SKM-1 (cell line): ENCODE results near the gene NOP56.

Source experiments
- DNase-seq: peaks from one replicate; lab custom pipeline; 2025; ENCODE audit not compliant: unreplicated experiment; lab: John Stamatoyannopoulos, UW

NOP56 gene, protein sequence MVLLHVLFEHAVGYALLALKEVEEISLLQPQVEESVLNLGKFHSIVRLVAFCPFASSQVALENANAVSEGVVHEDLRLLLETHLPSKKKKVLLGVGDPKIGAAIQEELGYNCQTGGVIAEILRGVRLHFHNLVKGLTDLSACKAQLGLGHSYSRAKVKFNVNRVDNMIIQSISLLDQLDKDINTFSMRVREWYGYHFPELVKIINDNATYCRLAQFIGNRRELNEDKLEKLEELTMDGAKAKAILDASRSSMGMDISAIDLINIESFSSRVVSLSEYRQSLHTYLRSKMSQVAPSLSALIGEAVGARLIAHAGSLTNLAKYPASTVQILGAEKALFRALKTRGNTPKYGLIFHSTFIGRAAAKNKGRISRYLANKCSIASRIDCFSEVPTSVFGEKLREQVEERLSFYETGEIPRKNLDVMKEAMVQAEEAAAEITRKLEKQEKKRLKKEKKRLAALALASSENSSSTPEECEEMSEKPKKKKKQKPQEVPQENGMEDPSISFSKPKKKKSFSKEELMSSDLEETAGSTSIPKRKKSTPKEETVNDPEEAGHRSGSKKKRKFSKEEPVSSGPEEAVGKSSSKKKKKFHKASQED

DNA sequence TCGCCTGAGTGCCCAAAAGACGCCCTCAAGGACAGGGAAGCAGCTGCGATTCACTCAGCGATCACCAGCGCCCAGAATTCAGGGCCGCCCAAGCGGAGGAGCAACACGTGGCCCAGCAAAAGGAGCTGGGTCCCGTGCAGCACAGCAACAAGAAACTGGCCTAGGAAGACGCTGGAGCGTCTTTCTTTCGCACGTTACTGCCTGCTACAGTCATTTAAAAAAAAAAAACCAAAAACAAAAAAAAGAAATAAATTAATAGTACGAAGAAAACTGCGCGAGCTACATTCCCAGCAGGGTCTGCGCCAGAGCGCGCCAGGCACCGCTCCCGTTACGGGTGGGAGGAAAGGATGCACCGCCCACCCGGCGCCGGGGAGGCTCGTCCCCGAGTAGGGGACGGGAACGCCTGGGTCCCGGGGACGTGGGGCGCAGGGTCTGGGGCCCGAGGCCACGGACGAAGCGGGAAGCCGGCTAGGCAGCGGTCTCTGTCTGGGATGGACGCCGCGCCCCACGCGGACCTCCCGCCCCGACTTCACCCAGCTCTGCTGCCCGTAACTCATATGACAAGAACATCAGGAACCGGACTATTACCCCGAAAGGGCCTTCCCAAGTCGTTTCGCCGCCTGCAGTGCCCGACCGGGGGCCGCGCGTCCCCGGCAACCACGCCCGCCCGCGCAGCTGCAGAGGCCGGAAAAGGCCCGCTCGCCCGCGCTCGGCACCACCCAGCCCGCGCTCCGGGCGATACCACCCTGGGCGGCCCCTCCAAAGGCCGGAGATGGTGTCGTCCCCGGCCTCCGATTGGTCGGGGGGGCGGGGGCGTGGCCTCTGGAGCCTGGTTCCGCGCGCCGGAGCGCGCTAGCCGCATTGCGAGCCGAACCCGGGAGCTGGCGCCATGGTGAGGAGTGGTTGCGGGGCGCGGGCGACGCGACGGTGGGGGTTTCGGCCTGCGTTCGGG is at the start of gene NOP56:
Gene NOP56, plus strand, starts transcription at position 861 of the 952 bp plus-strand sequence. Its CDS starts 29 bp downstream, at position 890.
- peak; percentile 44 for DNase-seq

DNA sequence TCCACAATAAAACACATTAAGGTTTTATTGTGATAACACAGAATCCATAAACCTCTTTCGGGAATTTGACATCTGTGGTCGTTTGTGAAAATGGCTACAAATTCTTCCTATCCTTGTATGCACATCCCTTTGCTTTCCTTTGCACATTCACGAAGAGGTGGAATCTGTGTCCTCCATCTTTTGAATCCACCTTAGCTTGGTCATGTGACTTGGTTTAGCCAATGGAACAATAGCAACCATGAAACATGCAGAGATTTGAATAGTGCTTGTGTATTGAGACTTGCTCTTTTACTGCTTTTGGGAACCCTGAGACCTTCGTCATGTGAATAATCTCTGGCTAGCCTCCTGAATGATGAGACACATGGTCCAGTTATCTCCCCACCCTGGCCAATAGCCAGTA is 49.7 kb upstream of the NOP56 start:
- no peak for DNase-seq

DNA sequence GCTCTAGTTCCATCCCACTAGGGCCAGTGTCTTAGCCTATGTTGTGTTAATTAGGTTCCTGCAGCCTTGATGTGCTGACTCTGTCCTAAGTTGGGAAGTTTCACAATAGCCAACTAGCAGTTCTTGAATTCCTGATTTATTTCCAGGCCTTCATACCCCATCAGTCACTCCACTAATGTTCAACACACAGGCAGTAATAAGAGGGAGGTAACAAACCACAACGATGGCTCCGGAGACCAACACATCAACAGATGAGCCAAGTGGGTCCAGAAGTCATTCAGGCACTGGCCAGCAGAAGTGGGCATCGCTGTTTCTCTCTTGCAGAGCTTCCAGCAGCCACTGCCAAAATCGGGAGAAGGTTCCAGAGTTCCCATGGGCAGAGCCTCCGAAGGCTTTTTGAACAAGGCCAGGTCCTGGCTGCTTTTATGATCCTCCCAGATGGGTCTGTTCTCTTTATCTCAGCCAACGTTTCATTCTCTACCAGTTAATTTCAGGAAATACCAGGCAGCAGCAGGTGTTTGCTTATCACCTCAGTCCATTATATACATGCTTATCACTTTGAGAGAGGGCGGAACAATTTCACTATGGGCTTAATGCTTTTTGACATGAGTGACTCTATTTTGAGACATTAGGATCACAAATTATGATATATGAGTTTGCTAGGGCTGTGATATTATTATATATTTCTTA is 48.5 kb upstream of the NOP56 start:
- no peak for DNase-seq

DNA sequence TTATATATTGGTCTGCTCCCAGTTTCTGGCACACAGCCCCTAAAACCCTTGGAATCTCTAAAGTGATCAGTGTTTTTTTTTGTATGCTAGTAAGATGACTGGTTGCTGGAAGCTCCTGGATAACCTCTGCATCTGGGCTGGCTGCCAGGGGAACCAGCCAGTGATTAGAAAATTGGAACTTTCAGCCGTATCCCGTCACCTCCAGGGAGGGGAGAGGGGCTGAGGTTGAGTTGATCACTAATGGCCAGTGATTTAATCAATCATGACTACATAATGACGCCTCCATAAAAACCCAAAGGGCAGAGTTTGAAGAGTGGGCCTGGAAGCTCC is 48.0 kb upstream of the NOP56 start:
- no peak for DNase-seq

DNA sequence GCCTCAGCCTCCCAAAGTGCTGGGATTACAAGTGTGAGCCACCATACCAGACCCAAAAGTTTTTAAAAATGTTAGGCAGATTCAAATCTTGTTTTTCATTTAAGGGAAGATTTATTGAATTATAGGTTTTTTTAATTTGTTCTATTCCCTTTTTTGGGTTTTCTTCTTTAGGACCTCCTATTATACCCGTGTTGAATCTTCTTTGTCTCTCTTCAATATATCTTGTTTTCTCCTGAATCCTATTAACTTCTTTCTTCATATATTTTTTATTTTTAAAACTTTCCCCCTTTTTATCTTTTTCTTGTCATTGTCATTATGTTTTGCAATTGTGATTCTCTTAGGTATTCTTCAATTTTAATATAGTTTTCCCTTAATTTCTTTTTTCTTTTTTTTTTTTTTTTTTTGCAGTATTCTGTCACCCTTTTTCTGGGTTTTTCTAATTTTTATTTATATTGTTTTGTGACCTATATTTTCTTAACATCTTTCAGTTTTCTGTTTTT is 45.9 kb upstream of the NOP56 start:
- DNase-seq = no peak

DNA sequence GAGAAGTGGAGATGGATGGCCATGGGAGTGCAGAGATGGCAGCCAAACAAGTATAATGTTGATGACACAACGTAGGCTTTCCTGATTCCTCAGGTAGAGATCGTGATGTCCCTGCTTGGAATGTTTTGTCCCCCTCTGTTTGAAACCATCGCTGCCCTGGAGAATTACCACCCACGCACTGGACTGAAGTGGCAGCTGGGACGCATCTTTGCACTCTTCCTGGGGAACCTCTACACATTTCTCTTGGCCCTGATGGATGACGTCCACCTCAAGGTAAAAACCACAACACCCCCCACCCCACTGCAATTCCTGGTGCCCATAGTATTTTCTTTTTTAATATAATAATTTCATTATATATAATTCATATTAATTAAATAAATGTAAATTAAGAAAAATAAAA is 42.1 kb upstream of the NOP56 start:
- DNase-seq = no peak

DNA sequence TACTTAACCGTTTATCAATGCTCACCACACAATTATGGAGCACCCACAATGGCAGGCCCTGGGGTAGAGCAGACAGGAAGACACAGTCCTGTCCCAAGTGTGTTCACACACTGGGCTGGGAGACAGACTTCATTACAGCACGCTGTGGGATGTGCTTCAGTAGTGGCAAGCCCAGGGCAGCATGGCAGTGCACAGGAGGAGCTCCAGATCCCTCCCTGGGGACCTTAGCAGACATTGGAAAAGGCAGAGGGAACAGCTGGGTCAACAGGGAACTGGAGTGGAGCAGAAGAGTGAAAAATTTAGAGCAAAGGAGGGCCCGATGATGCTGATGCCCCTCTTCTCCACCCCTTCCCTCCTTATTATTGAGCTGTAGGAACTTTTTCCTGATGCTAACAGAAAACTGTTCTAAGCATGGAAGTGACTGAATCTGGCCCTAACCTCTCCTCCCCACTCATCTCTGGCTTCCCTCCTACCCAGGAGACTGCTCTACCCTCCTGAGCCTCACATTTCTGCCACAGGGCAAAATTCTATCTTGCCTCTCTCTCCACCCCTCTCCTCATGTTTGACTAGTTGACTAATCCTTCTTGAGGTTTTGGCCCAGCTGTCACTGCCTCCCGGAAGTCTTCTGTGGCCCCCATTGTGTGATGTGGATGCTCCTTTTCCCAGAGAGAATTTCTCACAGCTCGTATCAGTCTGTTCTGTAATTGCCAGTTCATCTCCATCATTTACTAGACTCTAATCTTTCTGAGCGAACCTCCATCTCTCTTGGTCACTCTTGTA is 41.3 kb upstream of the NOP56 start:
- no peak for DNase-seq

DNA sequence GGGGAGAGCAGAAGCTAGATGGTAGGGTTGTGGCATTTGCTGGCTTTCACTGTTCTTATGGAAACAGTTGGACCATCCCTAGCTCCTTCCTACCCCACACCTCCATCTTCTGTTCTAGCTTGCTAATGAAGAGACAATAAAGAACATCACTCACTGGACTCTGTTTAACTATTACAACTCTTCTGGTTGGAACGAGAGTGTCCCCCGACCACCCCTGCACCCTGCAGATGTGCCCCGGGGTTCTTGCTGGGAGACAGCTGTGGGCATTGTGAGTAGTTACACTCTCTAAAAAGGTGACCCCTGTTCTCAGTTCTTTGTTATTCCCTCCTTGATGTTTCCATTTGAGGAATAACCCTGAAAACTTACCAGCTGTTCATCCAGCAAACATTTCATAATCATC is 40.4 kb upstream of the NOP56 start:
- DNase-seq = no peak

DNA sequence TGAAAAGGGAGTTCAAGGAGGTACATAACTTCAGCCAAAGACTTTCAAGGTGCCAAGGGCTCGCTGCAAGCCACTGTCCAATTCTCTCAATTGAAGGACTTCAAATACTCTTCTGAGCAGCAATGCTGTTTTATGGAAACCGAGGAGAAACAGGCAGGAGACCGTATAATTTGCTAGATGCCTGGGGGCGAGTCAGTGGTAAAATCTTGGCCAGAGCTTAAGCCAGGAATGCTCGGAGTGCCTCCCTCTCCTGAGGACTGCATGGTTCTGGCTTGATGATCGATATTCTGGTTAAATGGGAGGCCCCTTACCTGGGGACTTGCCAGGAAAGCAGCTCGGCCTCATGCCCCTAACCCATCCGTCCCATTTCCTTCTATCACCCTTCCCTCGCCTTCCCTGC is 35.8 kb upstream of the NOP56 start:
- DNase-seq = no peak

DNA sequence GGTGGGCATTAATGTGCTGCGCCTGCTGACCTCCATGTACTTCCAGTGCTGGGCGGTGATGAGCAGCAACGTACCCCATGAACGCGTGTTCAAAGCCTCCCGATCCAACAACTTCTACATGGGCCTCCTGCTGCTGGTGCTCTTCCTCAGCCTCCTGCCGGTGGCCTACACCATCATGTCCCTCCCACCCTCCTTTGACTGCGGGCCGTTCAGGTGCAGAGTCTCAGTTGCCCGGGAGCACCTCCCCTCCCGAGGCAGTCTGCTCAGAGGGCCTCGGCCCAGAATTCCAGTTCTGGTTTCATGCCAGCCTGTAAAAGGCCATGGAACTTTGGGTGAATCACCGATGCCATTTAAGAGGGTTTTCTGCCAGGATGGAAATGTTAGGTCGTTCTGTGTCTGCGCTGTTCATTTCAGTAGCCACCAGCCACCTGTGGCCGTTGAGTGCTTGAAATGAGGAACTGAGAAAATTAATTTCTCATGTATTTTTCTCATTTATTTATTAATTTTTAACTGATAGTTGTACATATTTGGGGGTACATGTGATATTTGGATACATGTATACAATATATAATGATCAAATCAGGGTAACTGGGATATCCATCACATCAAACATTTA is 35.2 kb upstream of the NOP56 start:
- no peak for DNase-seq

DNA sequence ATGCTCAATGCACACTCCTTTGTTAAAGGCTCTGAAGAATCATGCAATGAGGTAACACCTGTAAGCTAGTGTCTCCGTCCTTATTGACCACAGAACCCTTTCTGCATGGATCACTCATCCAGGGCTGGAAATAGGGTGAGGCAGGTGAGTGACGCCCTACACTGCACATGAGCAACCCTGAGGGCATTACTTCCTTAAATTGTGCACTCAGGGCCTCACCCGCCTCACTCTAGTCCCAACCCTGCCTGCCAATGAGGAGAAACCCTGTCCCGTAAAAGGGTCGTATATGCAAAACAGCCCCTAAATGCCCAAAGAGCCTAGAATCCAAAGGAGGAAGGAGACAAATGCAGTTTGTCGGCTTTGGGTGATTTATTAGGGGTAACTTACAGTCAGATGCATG is 33.6 kb upstream of the NOP56 start:
- no peak for DNase-seq

DNA sequence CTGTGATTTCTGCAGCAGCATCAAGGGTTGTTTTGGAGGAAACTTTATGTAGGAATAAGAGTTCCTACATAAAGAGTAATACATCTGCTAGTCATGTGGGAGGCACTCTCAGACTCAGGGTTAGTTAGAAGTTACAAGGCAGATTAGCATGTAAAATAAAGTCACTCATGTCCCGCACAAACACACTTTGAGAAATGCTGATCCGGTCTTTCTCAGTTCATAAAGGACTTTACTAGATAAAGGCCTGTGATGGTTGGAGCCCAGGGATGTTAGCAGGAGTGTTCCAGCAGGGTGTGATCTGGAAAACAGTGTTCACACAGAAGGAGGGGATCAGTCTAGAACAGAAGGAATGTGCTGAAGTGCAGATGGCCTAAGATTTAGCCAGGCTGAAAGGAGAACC is 33.1 kb upstream of the NOP56 start:
- no peak for DNase-seq

DNA sequence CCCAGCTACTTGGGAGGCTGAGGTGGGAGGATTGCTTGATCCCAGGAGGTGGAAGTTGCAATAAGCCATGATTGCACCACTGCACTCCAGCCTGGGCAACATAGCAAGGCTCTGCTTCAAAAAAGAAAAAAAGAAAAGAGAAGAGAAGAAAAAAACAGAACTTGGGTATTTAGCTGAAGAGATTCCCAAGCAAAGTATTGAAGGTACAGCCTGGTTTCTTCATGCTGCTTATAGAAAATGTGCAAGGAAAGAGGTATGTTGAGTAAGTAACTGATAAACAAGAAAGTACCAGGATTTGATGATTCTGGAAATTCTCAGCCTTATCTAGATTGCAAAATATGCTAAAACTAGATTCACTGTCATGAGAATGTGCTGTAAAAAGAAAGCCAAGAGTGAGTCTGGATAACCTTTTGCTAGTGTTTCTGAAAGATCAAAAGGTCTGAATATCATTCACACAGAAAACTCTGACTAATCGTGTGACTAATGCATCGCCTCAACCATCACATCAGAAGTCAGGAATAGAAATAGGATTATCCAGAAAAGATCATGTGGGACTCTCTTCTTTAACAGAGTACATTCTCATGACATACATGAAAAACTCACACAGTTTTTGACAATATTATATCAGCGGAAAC is 32.4 kb upstream of the NOP56 start:
- no peak for DNase-seq

DNA sequence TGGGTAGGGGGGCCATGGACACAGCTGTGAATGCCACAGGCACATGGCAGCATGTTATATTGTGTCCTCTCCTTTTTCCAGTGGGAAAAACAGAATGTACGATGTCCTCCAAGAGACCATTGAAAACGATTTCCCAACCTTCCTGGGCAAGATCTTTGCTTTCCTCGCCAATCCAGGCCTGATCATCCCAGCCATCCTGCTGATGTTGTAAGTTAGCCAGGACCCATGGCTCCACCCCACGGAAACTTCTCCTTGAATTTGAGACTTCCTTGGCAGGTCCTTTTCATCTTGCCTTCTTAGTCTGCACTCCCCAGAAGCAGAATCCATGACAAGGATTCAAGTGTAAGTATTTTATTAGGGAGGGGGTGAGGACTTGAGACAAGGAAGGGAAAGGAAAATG is 28.2 kb upstream of the NOP56 start:
- no peak for DNase-seq

DNA sequence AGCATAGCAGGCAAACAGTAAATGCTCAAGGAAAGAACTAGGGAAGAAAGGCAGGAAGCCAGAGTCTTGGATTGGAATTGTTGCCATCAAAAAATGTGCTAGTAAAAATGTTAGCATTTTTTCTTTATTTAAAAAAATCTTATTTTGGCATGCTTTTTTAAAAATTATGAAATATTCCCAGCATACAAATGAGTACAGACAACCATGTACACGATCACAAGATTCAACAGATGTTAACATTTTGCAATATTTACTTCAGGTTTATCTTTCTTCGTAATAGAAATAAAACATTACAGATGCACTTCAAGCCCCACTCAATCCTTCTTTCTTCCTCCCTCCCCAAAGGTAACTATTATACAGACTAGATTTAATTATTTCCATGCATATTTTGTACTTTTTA is 27.4 kb upstream of the NOP56 start:
- no peak for DNase-seq

DNA sequence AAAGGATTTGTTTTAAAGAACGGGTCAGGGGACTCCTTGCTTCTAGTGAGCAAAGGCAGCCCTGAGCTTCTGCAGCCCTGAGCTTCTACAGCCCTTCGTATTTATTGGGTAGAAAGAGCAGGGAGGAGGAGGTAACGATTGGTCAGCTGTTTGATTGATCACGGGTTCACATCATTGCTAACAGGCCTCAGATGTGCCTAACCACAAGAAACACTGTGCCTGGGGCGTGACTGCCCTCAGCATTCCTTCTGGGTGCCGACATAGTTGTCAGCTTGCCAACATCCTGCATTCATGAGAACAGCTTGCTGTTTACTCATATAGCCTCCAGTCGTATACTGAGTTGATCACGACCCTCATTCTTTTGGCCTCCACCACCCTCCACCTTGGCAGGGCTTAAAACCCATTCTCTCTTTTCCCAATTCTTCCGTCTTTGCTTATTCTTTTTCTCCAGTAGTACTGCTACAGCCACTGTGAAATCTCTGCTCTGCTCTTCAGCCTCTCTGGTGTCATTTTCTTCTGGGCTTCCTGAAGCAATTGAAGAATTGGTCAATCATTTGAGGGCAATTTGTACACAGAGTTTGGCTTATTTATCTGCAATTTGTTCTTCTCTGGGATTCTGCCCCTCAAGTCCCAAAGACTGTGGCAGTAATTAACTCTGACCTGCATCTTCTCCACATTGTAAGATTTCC is 25.4 kb upstream of the NOP56 start:
- DNase-seq = no peak

DNA sequence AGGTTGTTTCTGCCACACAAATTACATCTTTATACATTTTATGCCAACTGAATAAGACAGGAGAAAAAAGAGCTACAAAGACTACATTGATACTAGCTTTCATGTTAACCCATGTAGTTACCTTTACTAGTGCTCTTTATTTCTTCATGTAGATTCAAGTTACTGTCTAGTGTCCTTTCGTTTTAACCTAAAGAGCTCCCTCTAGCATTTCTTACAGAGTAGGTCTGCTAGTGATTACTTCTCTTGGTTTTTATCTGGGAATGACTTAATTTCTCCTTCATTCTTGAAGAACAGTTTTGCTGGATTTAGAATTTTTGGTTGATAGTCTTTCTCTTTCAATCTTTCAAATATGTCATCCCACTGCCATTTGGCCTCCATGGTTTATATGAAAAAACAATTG is 21.2 kb upstream of the NOP56 start:
- DNase-seq = no peak

DNA sequence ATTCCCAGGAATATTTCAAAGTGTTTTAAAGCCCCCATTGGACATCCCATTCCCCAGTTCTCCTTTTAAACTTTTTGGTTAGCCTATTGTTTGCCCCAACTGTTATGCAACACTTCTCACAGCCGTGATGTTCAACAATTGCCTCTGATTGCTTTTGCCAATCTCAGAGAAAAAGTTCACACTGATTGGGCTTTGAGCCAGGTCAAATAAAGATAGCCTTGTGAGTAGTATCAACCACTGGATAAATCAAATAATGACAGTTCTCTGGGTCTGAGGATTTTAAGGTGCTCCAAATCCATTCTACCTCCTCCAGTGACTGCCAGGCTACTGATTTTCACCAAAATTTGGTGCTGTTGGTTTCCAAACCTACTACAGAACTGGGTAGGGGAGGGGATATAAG is 19.1 kb upstream of the NOP56 start:
- no peak for DNase-seq

DNA sequence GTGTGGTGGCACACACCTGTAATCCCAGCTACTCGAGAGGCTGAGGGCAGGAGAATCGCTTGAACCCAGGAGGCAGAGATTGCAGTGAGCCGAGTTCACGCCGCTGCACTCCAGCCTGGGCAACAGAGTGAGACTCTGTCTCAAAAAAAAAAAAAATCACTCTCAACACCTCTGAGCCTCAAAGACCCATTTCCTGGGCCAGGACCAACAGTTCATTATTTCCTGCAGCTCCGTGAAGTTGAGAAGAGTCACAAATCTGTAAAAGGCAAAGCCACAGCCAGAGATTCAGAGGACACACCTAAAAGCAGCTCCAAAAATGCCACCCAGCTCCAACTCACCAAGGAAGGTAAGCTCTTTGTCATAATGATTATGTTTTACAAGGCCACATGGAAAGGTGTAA is 15.2 kb upstream of the NOP56 start:
- DNase-seq = no peak
